GM18861 (cell line): ENCODE data around the gene P2RX6.
"Not testable (repeated sequence)": the region's sequence is repeated elsewhere in the genome, so short reads cannot be mapped to it uniquely, and the experiment has no call there.

Source experiments
- ATAC-seq: cut with Tn5 transposase; IDR thresholded peaks from one replicate; pipeline ENCODE4 v1.9.1; 2021; ENCODE audit not compliant: unreplicated experiment

P2RX6 gene

DNA sequence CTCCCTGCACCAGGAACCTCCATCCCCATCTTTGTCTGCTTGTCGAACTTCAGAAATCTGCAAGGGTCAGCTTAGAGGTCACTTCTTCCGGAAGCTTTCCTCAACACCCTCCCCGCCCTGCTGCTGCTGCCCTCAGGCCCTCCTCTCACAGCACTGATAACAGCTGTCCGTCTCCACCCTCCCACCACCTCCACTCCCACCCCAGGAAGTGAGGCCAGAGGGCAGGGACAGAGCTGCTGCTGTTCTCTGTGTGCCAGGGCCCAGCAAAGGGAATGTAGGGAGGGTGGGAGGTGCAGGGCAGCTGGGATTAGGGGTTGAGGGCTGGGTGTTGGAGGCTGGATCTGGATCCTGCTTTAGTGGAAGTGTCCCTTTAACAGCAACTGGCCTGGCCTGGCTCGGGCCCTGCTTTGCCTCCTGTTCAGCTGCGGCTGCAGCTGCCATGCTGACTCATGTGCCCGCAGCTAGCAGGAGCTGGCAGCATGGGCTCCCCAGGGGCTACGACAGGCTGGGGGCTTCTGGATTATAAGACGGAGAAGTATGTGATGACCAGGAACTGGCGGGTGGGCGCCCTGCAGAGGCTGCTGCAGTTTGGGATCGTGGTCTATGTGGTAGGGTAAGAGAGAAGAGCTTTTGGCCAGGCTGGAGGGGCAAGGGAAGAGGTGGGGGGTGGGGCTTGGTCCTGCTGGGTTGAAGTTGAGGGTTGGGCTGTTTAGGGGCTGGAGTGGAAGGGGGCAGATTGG is at the start of gene P2RX6:
Gene P2RX6 (plus strand): TSS at position 440 of the 740 bp plus-strand sequence. CDS start 10 bp downstream, at position 450.
- ATAC-seq: no peak

DNA sequence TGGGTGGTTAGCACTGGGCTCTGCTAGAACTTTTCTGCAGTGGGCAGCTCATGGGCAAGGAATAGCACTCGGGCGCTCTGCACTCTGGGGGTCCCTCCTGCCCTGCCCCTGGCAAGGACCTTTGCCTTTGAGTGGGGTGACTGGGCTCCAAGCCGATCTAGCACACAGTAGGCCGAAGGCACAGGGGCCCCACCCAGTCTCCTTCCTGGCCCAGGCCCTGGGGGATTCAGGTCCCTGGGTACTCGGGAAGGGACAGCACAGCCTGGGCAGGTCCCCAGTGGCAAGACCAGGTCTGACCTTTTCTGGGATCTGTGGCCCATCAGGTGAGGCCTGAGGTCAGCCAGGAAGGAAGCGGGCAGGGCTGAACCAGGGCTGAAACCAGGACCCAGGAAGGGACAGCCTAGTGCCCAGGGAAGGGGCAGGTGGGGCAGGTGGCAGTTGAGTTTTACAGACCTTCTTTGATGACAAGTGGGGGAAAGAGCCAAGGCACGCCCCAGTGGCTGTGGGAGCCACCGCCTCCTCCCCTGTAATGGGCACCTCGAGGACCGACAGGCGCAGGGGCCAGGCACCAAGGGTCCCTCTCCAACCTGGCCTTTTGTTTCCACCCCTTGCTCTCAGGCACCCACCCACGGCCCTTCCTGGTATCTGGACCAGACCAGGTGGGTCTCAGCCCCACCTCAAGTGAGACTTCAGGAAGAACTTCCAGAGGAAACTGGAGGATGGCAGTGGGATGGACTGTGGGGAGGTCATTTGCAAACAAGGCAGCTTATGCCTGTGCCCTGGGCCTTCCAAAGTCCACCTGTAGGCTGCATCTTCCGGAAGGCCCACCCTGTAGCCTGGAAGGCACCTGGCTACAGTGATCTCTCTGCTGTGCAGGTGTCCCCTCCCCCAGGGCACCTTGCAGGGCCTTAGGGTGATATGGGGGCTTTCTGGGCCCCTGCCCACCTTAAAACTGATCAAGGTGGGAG is 48.8 kb upstream of the P2RX6 start:
- no peak for ATAC-seq

DNA sequence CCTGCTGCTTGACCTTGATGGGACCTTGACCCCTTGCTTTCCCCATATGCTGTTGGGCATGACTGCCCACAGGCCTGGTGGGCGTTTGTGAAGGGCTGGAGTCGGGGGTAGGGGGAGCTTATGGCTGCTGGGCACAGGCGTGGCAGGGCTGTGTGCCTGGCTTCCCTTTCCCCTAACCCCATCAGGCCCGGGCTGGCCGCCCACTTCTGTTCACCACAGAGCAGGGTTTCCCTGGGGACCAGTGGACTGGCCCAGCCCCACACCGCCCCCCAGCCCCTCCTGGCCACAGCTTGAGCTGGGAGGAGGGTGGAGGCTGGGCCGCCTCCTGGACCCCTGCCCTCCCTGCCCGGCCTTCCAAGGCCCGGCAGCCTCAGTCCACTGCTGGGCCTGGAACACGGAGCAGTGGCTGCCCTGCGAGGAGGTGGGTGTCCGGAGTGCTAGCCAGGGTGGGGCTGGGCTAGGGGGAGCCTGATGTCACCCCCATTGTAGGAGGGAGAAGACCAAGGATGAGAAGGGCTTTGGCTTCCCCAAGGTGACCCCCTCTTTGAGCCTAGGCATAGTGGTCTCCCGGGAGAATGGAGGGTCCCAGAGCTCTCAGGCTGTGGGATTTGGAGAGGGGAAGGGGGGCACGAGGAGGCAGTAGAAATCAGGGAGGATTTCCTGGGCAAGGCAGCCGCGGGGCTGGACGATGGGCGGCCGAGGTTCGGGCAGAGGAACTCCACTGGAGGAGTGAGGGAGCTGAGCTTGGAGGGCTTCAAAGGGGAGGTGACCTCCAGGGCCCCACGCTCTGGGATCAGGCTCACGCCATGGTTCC is 47.9 kb upstream of the P2RX6 start, which contains the start of gene AIFM3:
Gene AIFM3 (plus strand): TSS at position 373 of the 814 bp plus-strand sequence. CDS start 690 bp downstream, outside the sequence.
- ATAC-seq: no peak

DNA sequence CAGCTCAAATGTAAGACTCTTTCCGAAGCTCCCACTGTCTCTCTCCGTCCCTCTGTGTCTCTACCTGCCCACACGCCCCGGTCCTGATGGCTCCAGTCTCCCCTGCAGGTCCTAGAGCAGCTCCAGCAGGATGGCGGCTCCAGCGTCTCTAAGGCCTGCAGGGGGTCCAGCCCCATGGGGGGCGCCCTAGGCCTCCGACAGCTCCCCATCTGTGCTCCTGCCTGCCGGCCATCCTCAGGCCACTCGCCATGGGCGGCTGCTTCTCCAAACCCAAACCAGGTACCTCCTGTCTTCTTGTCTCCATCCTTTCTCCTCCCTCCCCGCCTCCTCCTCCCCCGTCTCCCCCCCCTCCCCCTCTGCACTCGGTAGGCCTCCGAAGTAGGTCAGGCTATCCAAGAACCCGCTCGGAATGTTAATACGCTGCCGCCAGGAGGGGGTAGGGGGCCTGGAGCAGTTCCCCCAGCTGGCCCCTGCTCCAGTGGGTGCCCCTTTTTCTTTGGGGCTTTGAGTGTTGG is 47.2 kb upstream of the P2RX6 start:
- no peak for ATAC-seq

DNA sequence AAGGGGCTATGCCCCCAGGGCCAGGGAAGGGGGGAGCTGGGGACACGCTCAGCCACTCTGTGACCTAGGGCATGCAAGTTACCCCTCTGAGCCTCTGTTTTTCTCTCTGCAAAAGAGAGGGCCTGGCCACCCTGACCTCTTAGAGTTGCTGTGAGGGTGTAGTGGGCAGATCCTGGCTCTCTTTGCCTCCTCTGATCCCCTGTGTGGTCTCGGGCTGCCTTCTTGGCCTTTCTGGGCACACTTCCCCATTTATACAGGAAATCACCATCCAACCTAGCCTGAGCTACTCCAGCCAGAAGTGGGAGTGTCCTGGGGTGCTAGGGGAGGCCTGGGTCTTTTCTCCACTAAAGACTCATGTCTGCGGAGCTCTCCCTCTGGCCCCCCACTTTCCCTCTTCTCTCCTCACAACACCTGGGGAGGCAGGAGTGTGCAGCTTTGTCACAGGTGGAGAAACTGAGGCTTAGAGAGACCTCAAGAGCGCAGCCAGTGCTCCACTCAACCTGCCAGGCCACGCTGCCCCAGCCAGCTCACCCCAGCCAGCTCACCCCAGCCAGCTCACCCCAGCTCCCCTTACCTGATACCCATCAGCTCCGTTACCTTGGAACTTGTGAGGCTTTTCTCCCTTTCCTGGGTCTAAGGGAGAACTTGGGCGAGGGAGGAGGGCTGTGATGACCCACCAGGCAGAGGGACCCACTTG is 46.5 kb upstream of the P2RX6 start:
- ATAC-seq: no peak

DNA sequence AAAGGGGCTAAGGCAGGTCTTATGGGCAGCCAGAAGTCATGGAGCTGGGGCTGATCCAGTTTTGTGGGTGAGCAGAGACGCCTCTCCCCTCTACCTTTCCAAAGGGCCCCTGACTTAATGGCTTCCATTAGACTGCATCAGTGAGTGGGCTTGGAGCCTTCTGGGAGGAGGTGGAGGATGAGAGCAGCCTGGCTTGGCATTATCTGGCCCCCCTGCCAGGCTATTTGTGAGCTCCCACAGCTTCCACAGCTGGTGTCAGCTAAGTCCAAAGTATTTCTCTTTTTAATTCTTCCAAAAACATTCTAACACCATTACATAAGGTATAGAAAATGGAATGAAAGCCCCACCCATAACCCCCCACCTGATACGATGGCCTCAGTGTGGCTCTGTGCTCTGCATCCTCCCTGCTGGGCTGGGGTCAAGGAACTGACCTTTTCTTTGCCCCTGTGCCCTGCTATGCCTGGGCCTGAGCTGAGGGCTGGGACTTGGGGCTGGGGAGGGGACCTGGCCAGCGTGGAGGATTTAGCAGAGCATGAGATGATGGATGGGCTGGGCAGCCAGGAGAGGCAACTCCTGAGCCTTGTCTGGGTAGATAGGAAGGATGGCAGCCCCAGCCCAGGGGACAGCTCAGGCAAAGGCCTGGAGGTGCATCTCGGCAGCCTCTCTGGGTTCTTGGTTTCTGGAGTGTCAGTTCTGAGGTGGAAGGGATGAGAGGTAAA is 43.9 kb upstream of the P2RX6 start:
- ATAC-seq: no peak

DNA sequence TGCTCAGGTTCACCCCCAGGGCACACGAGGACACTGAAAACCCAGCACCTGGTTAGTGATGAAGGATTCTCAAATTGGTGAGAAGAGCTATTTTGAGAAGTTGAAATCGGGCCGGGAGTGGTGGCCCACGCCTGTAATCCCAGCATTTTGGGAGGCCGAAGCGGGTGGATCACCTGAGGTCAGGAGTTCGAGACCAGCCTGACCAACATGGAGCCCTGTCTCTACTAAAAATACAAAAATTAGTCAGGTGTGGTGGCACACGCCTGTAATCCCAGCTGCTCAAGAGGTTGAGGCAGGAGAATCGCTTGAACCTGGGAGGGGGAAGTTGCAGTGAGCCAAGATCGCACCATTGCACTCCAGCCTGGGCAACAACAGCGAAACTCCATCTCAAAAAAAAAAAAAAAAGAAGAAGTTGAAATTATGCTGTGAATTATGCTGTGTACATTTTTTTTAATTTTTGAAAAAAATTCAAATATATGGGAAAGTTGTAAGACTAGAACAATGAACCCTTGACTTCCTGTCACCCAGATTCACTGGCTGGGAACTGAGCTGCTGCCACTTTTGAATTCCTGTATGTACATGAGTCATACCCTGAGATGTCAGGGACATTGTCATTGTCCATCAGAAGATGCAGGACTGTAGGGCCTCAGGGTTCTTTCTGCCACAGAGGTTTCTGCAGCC is 42.8 kb upstream of the P2RX6 start:
- ATAC-seq: not testable (repeated sequence)

DNA sequence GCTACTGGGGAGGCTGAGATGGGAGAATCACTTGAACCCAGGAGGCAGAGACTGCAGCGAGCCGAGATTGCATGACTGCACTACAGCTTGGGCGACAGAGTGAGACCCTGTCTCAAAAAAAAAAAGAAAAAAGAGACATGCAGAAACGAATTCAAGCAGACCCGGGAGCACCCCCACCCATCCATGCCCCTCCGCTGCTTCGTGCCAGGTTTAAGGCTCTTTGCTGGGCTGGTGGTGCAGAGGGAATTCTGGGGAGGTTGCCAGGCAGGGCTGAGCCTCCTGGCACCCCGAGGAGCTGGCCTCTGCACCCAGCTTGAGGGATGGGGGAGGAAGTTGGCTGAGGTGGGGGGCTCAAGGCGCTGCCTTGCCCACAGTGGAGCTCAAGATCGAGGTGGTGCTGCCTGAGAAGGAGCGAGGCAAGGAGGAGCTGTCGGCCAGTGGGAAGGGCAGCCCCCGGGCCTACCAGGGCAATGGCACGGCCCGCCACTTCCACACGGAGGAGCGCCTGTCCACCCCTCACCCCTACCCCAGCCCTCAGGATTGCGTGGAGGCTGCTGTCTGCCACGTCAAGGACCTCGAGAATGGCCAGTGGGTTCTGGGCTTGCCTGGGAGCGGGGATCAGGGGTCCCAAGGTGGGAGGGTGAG is 41.9 kb upstream of the P2RX6 start:
- ATAC-seq: no peak

DNA sequence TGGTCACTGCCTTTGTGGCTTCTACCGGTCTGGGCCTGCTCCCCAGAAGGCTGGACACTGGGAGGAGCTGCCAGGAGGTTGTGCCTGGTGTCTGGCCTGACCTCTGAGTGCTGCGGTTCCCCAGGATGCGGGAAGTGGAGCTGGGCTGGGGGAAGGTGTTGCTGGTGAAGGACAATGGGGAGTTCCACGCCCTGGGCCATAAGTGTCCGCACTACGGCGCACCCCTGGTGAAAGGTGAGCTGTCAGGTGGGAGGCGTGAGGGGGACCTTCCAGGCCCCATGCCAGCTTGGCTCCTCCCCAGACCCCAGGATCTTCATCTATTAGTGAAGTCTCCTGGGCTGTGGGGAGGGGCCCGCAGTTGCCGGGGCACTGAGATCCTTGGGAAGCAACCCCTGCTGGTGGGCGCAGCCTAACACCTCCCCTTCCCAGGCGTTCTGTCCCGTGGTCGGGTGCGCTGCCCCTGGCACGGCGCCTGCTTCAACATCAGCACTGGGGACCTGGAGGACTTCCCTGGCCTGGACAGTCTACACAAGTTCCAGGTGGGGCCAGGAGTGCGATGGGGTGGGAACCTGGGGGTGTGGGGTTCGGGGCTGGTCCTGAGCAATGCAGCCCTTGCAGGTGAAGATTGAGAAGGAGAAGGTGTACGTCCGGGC is 41.2 kb upstream of the P2RX6 start:
- ATAC-seq: no peak

DNA sequence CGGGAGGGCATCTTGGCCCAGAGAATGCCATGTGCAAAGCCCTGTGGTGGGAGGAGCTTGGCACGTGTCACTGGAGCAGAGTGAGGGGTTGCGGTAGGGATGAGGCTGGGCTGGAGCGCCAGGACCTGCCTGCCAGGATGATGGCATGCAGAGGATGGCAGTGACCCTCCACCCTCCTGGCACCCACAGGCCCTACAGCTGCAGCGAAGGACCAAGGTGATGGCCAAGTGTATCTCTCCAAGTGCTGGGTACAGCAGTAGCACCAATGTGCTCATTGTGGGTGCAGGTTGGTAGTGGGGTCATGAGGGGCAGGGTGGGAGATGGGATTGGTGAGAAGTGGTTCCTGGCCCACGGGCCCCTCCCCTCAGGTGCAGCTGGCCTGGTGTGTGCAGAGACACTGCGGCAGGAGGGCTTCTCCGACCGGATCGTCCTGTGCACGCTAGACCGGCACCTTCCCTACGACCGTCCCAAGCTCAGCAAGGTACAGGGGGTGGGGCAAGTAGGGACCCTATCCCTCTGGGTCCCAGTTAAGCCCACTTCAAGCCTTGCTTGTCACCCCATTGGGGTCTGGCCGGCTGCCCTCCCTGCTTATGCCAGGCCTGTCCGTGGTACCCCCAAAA is 40.5 kb upstream of the P2RX6 start:
- no peak for ATAC-seq

DNA sequence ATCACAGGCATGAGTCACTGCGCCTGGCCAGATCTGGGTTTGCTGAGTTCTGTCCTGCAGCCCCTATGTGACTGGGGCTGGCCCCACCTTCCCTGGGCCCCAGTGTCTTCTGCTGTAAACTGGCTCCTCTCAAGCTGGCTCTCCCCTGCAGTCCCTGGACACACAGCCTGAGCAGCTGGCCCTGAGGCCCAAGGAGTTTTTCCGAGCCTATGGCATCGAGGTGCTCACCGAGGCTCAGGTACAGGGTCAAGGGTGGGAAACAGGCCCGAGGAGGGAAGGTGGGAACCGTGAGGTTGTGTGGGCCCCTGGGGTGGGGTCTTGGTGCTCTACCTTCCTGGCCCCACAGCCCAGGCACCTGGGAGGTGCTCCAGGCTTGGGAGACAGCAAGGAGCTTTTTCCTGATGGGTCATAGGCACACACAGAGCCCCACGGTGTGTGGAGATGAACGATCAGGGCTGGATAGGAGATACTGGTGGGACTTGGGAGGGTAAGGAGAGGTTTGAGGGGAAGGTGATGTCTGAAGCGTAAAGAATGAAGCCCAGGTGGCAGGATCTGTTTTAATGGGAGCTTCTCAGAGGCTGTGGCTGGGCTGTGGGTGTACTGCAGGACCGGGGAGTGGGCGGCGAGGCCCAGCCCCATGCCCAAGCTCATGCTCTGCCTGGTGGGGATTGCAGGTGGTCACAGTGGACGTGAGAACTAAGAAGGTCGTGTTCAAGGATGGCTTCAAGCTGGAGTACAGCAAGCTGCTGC is 39.2 kb upstream of the P2RX6 start:
- no peak for ATAC-seq

DNA sequence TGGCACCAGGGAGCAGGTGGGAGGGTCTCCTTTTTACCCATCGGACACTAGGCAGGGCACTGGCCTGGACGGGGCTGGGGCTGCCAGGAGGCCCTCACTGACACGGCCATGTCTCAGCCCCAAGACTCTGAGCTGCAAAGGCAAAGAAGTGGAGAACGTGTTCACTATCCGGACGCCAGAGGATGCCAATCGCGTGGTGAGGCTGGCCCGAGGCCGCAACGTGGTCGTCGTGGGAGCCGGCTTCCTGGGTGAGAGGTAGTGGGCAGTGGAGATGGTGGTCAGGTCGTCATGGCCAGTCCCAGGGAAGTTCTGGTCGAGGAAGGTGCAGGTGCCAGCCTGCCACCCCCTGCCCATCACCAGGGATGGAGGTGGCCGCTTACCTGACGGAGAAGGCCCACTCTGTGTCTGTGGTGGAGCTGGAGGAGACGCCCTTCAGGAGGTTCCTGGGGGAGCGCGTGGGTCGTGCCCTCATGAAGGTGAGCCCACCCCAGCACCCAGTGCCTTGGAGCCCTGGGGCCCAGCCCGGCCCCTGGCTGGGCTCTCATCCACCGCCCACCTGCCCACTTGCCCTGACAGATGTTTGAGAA is 38.6 kb upstream of the P2RX6 start:
- ATAC-seq: no peak

DNA sequence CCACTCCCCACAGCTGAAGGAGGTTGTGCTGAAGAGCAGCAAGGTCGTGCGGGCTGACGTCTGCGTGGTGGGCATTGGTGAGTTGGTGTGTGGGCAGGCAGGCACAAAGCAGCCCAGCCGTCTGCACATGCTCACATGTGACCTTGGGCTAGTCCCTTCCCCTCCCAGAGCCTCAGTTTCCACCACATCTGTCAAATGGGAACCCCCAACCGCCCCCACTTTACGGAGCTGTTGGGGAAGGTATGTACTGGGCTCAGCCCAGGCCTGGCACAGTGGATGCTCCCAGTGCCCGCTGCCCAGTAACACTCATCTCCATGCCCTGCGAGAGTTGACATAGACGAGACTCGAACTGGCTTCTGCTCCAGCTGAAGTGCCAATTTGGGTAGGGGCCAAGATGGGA is 37.9 kb upstream of the P2RX6 start:
- ATAC-seq: no peak

DNA sequence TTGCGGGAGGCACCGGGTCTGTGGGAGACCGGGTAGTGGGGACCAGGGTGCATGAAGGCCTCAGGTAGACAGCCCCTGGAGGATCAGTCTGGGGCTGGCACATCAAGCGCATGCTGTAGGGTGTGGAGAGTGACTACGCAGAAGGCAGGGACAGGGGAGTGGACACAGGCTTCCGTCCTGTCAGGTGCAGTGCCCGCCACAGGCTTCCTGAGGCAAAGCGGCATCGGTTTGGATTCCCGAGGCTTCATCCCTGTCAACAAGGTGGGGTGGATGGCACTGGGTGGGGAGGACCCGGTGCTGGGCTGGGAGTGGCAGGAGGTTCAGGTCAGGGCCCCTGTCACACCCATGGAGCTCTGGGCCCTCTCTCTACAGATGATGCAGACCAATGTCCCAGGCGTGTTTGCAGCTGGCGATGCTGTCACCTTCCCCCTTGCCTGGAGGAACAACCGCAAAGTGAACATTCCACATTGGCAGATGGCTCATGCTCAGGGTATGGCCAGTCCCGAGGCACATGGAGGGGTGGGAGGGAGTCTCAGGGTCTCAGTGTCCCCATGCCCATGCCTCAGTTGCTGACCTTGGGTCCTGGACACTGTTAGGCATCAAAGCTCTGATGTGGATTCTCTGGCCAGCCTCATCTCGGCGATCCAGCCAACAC is 37.3 kb upstream of the P2RX6 start:
- no peak for ATAC-seq

DNA sequence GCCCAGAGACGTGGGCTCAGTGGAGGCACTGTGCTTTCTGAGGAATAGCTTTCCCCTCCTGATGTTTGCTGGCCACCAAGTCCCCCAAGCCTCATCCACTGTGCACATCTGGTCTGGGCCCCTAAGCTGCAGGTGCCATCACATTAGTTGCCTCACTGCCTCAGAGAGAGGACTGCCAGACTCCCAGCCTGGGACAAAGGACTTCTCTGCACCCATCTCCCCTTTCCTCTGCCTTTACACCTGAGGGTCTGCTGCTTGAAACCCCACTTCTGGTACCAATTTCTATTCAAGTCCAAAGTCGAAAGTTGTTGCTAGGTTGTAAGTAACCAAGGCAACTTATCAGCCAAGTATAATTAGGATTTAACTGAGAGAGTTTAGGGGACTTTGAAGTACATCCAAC is 36.5 kb upstream of the P2RX6 start:
- no peak for ATAC-seq

DNA sequence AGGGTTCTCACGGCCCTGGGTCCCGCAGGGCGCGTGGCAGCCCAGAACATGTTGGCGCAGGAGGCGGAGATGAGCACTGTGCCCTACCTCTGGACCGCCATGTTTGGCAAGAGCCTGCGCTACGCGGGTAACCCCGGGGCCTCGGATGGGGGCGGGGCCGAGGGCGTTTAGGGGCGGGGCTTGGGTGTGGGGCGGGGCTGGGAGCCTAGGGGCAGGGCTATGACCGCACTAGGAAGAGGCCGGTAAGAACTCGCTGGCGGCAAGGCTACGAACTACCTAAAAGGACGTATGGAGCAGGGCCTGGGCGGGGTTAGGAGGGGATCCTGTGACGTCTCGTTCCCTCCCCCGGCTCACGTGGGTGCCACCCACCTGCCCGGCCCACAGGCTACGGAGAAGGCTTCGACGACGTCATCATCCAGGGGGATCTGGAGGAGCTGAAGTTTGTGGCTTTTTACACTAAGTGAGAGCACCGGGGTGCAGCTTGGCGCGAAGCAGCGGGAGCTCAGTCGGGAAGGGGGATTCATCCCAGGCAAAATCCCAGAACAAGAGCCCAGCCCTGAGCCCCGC is 35.6 kb upstream of the P2RX6 start:
- ATAC-seq: no peak
